ENCODE data around the gene EXOSC5. TPM values are rescaled to one million over a fixed set of nuclear protein-coding genes. Genes with fewer than 3 reads are reported as not detected.
"Not testable (repeated sequence)": the region's sequence is repeated elsewhere in the genome, so short reads cannot be mapped to it uniquely, and the experiment has no call there.

EXOSC5 gene
- 10 to 100 TPM; 52.2 to 57.6 TPM for total RNA-seq

GRCh38 chr19:41397086-41398049 is at the start of gene EXOSC5, which contains the start of gene BCKDHA:
Gene EXOSC5, minus strand, starts transcription at chr19:41397359. Its CDS starts 31 bp downstream, at chr19:41397328.
Gene BCKDHA, plus strand, starts transcription at chr19:41397818. Its CDS starts 10 bp downstream, at chr19:41397828.
- ChIA-PET POLR2A (no interaction called here), CTCF (interaction anchor here (0.7 kb wide), 1 partner anchor 30 kb away, joined by 3 read pairs; no protein-coding TSS in a partner anchor)

- ChIA-PET POLR2A (no interaction called here), CTCF (interaction anchor here (1.1 kb wide), 1 partner anchor 151 kb away, joined by 3 read pairs; no protein-coding TSS in a partner anchor)
Measured at GRCh38 chr19:41445575-41445974, 48.4 kb upstream of the EXOSC5 start.

GRCh38 chr19:41443813-41444455 is 46.8 kb upstream of the EXOSC5 start:
- ChIA-PET CTCF (no interaction called here), POLR2A (no interaction called here)

GRCh38 chr19:41442473-41443355 is 45.6 kb upstream of the EXOSC5 start, which contains the start of gene ERICH4:
Gene ERICH4, plus strand, starts transcription at chr19:41443156. Its CDS starts 14 bp downstream, at chr19:41443170.
- POLR2A ChIA-PET = no interaction called here

GRCh38 chr19:41441321-41441945 is 44.3 kb upstream of the EXOSC5 start:
- POLR2A ChIA-PET = no interaction called here
- CTCF ChIA-PET = no interaction called here

More at GRCh38 chr19:41442473-41443355, 45.6 kb upstream of the EXOSC5 start, which contains the start of gene ERICH4:
- CTCF ChIA-PET = no interaction called here

GRCh38 chr19:41439441-41440222 is 42.5 kb upstream of the EXOSC5 start, which contains the start of gene DMAC2:
Gene DMAC2, minus strand, starts transcription at chr19:41439912. Its CDS starts 13 bp downstream, at chr19:41439899.
- ChIA-PET CTCF (interaction anchor here (0.6 to 2.8 kb wide), 16 partner anchors 10 to 235 kb away, joined by 3 to 27 read pairs (median 4); partner anchors contain the start of gene B3GNT8), POLR2A (interaction anchor here (0.6 to 0.7 kb wide), 2 partner anchors 11 to 241 kb away, joined by 3 read pairs; no protein-coding TSS in a partner anchor)

- POLR2A ChIA-PET = no interaction called here
- CTCF ChIA-PET = interaction anchor here (2.8 kb wide), 1 partner anchor 9 kb away, joined by 12 read pairs; no protein-coding TSS in a partner anchor
Measured at GRCh38 chr19:41437944-41438574, 40.9 kb upstream of the EXOSC5 start.

- ChIA-PET POLR2A (interaction anchor here (0.6 kb wide), 1 partner anchor 71 kb away, joined by 4 read pairs; no protein-coding TSS in a partner anchor), CTCF (interaction anchor here (1.4 kb wide), 1 partner anchor 127 kb away, joined by 3 read pairs; no protein-coding TSS in a partner anchor)
Measured at GRCh38 chr19:41436674-41436951, 39.5 kb upstream of the EXOSC5 start.

GRCh38 chr19:41435936-41436673 is 38.9 kb upstream of the EXOSC5 start:
- ChIA-PET POLR2A (interaction anchor here (0.6 kb wide), 2 partner anchors 11 to 70 kb away, joined by 3 to 4 read pairs; no protein-coding TSS in a partner anchor), CTCF (interaction anchor here (1.4 kb wide), 1 partner anchor 127 kb away, joined by 3 read pairs; no protein-coding TSS in a partner anchor)

- CTCF ChIA-PET = not testable (repeated sequence)
- POLR2A ChIA-PET = interaction anchor here (0.6 to 0.7 kb wide), 2 partner anchors 12 to 972 kb away, joined by 3 to 5 read pairs; no protein-coding TSS in a partner anchor
Measured at GRCh38 chr19:41435376-41435775, 38.2 kb upstream of the EXOSC5 start.

GRCh38 chr19:41434450-41434849 is 37.3 kb upstream of the EXOSC5 start:
- CTCF ChIA-PET = no interaction called here
- POLR2A ChIA-PET = no interaction called here

GRCh38 chr19:41433171-41433570 is 36.0 kb upstream of the EXOSC5 start:
- CTCF ChIA-PET = interaction anchor here (0.8 to 1.5 kb wide), 3 partner anchors 23 to 137 kb away, joined by 3 read pairs; no protein-coding TSS in a partner anchor
- POLR2A ChIA-PET = interaction anchor here (0.5 kb wide), 1 partner anchor 790 kb away, joined by 7 read pairs; no protein-coding TSS in a partner anchor

- CTCF ChIA-PET = interaction anchor here (1.2 to 1.5 kb wide), 2 partner anchors 14 to 25 kb away, joined by 3 to 4 read pairs; no protein-coding TSS in a partner anchor
- POLR2A ChIA-PET = no interaction called here
Measured at GRCh38 chr19:41431426-41432386, 34.5 kb upstream of the EXOSC5 start.

- CTCF ChIA-PET = interaction anchor here (1.2 kb wide), 1 partner anchor 14 kb away, joined by 4 read pairs; no protein-coding TSS in a partner anchor
- POLR2A ChIA-PET = no interaction called here
Measured at GRCh38 chr19:41430922-41431321, 33.8 kb upstream of the EXOSC5 start.

GRCh38 chr19:41428481-41428859 is 31.3 kb upstream of the EXOSC5 start:
- CTCF ChIA-PET = interaction anchor here (0.8 to 2.2 kb wide), 5 partner anchors 11 to 169 kb away, joined by 3 to 12 read pairs (median 3); partner anchors contain the start of genes DMAC2 and HNRNPUL1
- POLR2A ChIA-PET = interaction anchor here (0.6 to 1.0 kb wide), 2 partner anchors 11 to 101 kb away, joined by 3 read pairs; no protein-coding TSS in a partner anchor
